Measurements from ENCODE around the gene EIF4E3. TPM values are rescaled to one million over a fixed set of nuclear protein-coding genes. Genes with fewer than 3 reads are reported as not detected.
A peak's percentile ranks its signal among the peaks of the same experiment; 100 is the strongest.

EIF4E3 gene
- total and polyA plus RNA-seq, 3 donors from 2014 or later: 10.4 to 17.4 (median 15.4) TPM

DNA sequence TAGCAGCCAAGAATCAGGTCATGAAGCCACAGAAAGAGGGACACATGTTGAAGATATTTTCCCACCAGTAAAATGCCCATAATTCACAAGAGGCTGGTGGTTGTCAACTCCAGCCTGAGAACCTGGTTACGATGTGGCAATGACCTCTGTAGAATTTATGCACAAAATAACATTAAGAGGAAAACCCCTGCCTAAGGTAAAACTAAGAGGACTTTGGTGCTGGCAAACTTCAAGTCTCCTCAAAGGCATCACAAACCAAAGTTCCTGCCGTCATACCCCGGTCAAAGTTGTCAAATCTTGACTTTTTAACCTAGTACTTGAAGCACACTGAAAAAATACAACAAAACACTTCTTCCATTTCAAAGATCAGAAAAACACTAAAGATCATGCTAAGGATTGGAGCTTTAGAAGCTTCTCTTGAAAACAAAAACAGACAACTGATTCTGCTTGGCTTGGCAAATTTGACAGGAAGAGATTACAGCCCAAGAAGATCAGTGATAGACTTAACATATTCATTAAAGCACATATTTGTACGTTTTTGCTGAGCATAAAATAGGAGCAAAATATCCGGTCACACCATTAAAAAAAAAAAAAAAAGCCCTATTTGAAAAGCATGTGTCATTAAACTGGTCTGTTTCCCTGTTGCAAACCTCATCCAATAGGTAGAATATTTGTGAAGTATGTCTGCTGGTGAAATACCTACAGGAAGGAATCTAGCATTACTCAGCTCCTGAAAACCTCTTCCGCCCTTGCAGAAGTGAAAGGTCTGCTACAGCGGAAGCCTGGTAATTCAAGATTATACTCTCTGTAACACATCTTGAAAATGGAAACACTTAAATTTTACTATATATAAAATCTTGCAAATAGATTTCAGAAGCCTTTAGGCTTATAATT, 22.8 kb downstream of the EIF4E3 start:
- no peaks in the 10 kb centered on the region for H3K9me3 ChIP-seq
- no peaks in the 10 kb centered on the region for H3K36me3 ChIP-seq (ENCODE audit: low read depth, missing control alignments)

DNA sequence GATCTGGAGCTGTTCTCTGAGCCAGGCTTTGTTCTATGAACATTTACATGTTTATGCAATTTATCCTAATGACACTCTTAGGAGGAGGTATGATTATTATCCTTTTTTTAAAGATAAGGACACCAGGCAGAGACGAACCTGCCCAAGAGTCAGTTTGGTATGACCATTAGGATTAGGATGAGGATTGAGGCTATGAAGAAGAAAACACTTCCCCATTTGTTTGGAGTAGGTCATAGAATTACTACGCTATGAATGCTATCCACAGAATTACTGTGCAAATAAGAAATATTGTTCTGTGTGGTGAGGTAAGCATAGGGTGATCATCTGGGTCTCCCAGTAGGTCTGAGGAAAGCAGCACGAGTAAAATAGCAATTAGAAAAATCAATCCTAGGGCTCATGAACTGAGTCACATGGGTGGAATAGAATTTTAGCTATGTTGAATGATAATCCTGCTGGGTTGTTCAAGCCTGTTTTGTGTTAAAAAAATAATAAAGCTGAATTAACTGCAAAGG, 23.9 kb downstream of the EIF4E3 start:
- no peak for DNase-seq
- Histone ChIP-seq H3K36me3 (ENCODE audit: low read depth, missing control alignments) (no peaks in the 10 kb centered on the region), H3K4me1 (no peaks in the 10 kb centered on the region), H3K9me3 (no peaks in the 10 kb centered on the region), H3K27me3 (no peaks in the 10 kb centered on the region), H3K4me3 (no peak overlapping the region), H3K27ac (no peak overlapping the region)
- 82 to 86% methylated on average over 3 of the region's 3 CpGs for WGBS, 2 donors
- TF ChIP-seq, protein P1, sequence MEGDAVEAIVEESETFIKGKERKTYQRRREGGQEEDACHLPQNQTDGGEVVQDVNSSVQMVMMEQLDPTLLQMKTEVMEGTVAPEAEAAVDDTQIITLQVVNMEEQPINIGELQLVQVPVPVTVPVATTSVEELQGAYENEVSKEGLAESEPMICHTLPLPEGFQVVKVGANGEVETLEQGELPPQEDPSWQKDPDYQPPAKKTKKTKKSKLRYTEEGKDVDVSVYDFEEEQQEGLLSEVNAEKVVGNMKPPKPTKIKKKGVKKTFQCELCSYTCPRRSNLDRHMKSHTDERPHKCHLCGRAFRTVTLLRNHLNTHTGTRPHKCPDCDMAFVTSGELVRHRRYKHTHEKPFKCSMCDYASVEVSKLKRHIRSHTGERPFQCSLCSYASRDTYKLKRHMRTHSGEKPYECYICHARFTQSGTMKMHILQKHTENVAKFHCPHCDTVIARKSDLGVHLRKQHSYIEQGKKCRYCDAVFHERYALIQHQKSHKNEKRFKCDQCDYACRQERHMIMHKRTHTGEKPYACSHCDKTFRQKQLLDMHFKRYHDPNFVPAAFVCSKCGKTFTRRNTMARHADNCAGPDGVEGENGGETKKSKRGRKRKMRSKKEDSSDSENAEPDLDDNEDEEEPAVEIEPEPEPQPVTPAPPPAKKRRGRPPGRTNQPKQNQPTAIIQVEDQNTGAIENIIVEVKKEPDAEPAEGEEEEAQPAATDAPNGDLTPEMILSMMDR (IDR thresholded peaks at IDR 0.05): no peak
- TF ChIP-seq POLR2A (IDR thresholded peaks at IDR 0.05): no peak
- intact Hi-C loops (cut with DNase I; ENCODE audit: low total_unique reads): no loop called here

More for the DNA sequence above, 22.8 kb downstream of the EIF4E3 start:
- intact Hi-C loops (cut with DNase I; ENCODE audit: low total_unique reads): no loop called here
- Histone ChIP-seq H3K4me3 (no peak overlapping the region), H3K4me1 (no peaks in the 10 kb centered on the region), H3K27ac (no peak overlapping the region), H3K27me3 (no peaks in the 10 kb centered on the region)
- no peak for DNase-seq
- WGBS, 2 donors: 83 to 88% methylated on average over 7 of the region's 7 CpGs
- TF ChIP-seq POLR2A (IDR thresholded peaks at IDR 0.05): no peak
- TF ChIP-seq, protein P1 (IDR thresholded peaks at IDR 0.05): no peak

DNA sequence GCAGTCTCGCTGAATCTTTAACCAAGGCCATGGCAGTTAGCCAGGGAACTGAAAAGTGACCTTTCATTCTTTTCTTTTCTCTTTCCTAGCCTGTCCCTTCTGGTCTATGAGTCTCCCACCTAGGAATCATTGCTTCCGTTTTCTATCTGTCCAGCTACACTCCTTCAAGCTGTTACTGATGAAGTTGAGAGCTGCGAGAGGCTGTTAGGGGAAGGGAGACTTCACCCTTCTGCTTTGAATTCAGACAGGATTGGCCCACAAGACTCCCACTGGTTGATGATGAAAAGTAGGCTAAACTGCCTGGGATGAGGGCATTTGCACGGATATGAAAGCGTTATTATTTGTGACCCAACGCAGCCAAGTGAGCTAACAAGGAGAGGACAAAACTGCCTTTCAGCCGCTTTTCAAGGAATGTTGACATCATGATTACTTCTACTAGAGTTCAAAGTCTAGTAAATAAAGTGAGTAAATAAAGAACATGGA, 30.2 kb downstream of the EIF4E3 start:
- H3K27me3 ChIP-seq: no peaks in the 10 kb centered on the region
- H3K4me1 ChIP-seq: peaks cover 49% of the 10 kb centered on the region
- no peak overlapping the region for H3K4me3 ChIP-seq
- TF ChIP-seq, protein P1 (IDR thresholded peaks at IDR 0.05): no peak
- no peak for TF ChIP-seq POLR2A (IDR thresholded peaks at IDR 0.05)
- WGBS, 2 donors: 34 to 46% methylated on average over 7 of the region's 7 CpGs
- no peaks in the 10 kb centered on the region for H3K9me3 ChIP-seq
- peak overlapping the region; percentile 68 to 71 for H3K27ac ChIP-seq
- DNase-seq: peak; percentile 51
- no peaks in the 10 kb centered on the region for H3K36me3 ChIP-seq (ENCODE audit: low read depth, missing control alignments)
- intact Hi-C loops (cut with DNase I; ENCODE audit: low total_unique reads): no loop called here

DNA sequence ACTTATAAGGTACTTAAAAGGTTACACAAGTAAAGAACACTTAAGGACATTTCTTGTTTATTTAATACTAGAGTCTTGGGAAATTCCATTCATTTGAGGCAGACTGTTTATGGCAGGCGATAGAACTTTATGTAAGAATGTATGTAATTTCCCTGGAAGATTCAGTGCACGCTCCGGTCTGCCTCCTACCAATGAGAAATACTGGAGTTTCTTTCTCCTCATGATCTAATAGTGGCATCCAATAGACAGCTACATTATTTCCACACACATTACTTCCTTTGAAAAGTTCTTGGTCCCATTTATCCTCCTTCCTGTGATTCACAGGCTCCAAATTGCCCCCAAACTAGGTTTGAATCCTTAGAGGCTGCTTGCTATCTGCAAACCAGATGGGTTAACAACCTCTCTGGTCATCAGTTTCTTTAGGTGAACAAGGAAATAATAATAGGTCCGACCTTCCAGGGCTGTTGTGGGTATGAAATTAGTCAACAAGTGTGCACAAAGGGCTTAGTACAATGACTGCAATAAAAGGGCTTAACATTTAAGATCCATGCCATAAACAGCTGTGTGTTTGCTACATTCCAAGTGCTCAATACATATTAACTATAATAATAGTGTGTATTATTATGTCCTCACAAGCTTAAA, 30.7 kb downstream of the EIF4E3 start:
- no peak overlapping the region for H3K4me3 ChIP-seq
- TF ChIP-seq, protein P1 (IDR thresholded peaks at IDR 0.05): no peak
- no peak for TF ChIP-seq POLR2A (IDR thresholded peaks at IDR 0.05)
- no peaks in the 10 kb centered on the region for H3K27me3 ChIP-seq
- peak overlapping the region; percentile 68 to 71 for H3K27ac ChIP-seq
- H3K9me3 ChIP-seq: no peaks in the 10 kb centered on the region
- no peaks in the 10 kb centered on the region for H3K36me3 ChIP-seq (ENCODE audit: low read depth, missing control alignments)
- WGBS, 2 donors: 46 to 65% methylated on average over 4 of the region's 4 CpGs
- no peak for DNase-seq
- H3K4me1 ChIP-seq: peaks cover 51% of the 10 kb centered on the region
- intact Hi-C loops (cut with DNase I; ENCODE audit: low total_unique reads): no loop called here

Measured in testis (tissue), 3 donors.